A673 (cell line): Measurements from ENCODE around the gene FGF5. TPM values are rescaled to one million over a fixed set of nuclear protein-coding genes. Genes with fewer than 3 reads are reported as not detected.
A peak's percentile ranks its signal among the peaks of the same experiment; 100 is the strongest.

Experiments
- BruUV-seq: library from RNA; stranded (reverse); fragments of 400-500 nt; replicated peaks from 2 replicates; lab custom pipeline; 2021; lab: Mats Ljungman, UMichigan
- CTCF ChIA-PET: fragments of 300-600 bp; sonication (Branson Sonifier 250); formaldehyde crosslinking; loops from one replicate; lab custom pipeline; 2022; ENCODE audit warnings: antibody characterized with exemption; lab: Charles Lee
- POLR2A ChIA-PET: fragments of 300-600 bp; sonication (Branson Sonifier 250); formaldehyde crosslinking; loops from one replicate; lab custom pipeline; 2022; ENCODE audit warnings: antibody characterized with exemption; ENCODE audit not compliant: low non-redundant PET; lab: Charles Lee
- DNase-seq: peaks from one replicate; pipeline ENCODE4 v3.0.0-alpha.2; 2015; ENCODE audit warnings: low spot score
- H3K27ac ChIP-seq: fragments of 200-600 bp; sonication (generic); 2 replicates; pipeline ENCODE4 v1.5.1; 2016; ENCODE audit warnings: mixed run types, low read depth, mild to moderate bottlenecking, mixed read lengths, antibody characterized with exemption, low read length; ENCODE audit not compliant: poor library complexity, severe bottlenecking
- H3K27me3 ChIP-seq: fragments of 200-600 bp; sonication (generic); replicated peaks from 2 replicates; pipeline ENCODE4 v1.6.1; 2017; ENCODE audit warnings: mixed run types, low read depth, mild to moderate bottlenecking, mixed read lengths, antibody characterized with exemption, low read length; ENCODE audit not compliant: insufficient read depth, poor library complexity
- H3K36me3 ChIP-seq: fragments of 200-600 bp; sonication (generic); 2 replicates; pipeline ENCODE4 v1.6.1; 2016; ENCODE audit warnings: mixed run types, mild to moderate bottlenecking, mixed read lengths, antibody characterized with exemption, low read length; ENCODE audit not compliant: insufficient read depth, poor library complexity, severe bottlenecking
- H3K4me1 ChIP-seq: fragments of 200-600 bp; sonication (generic); 2 replicates; pipeline ENCODE4 v1.6.1; 2017; ENCODE audit warnings: mixed run types, mild to moderate bottlenecking, mixed read lengths, antibody characterized with exemption, low read length; ENCODE audit not compliant: insufficient read depth, poor library complexity, severe bottlenecking
- H3K4me3 ChIP-seq: fragments of 200-600 bp; sonication (generic); 2 replicates; pipeline ENCODE4 v1.5.1; 2016; ENCODE audit warnings: low read depth, mixed run types, mild to moderate bottlenecking, mixed read lengths, low read length; ENCODE audit not compliant: poor library complexity, severe bottlenecking
- H3K9me3 ChIP-seq: fragments of 200-600 bp; sonication (generic); 2 replicates; pipeline ENCODE4 v1.6.1; 2016; ENCODE audit warnings: mixed run types, low read depth, mild to moderate bottlenecking, mixed read lengths, antibody characterized with exemption, low read length; ENCODE audit not compliant: poor library complexity, severe bottlenecking
- EZH2 ChIP-seq: fragments of 200-600 bp; sonication (generic); IDR thresholded peaks from 2 replicates; pipeline ENCODE4 v1.6.1; 2017; ENCODE audit warnings: borderline replicate concordance, low read depth, mild to moderate bottlenecking, mixed read lengths, antibody characterized with exemption, low read length; ENCODE audit not compliant: poor library complexity, severe bottlenecking
- intact Hi-C: fragments of 100-400 bp; cut with micrococcal nuclease; formaldehyde crosslinking; loops from one replicate; pipeline ENCODE4 v1.10.0; 2022; ENCODE audit not compliant: unreplicated experiment
- total RNA-seq: library from RNA; stranded (reverse); gene quantifications from 2 replicates; pipeline ENCODE4 v1.2.3, GENCODE V29; 2021
- TF ChIP-seq, protein P1 (sequence below): fragments of 300-800, 200-600 bp; sonication (generic); conservative IDR thresholded peaks from 2 replicates; pipeline ENCODE4 v1.5.1; 2017; ENCODE audit warnings: low read depth, mild to moderate bottlenecking, antibody characterized with exemption, low read length, moderate library complexity, mixed read lengths

The FGF5 gene
- total RNA-seq, 1 experiment from 2014 or later, result not detected

DNA sequence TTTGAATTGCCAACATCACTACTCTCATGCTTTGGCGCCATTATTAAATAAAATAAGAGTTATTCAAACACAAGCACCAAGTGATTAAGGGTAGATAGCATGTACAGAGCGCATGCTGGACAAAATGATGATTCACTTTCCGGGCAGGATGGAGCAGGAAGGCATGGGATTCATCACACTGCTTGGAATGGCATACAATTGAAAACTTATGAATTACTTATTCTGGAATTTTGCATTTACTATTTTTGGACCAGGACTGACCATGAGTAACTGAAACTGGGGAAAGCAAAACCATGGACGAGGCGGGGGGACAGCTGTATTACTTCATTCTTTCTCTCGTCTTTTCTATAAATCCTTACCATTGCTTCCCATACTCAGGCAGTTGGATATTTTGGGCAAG, 28.5 kb upstream of the FGF5 start:
- no TSS peak for BruUV-seq
- Histone ChIP-seq H3K4me3 (no peak overlapping the region), H3K4me1 (no peaks in the 10 kb centered on the region), H3K9me3 (no peaks in the 10 kb centered on the region), H3K27ac (no peak overlapping the region), H3K27me3 (no peaks in the 10 kb centered on the region), H3K36me3 (no peaks in the 10 kb centered on the region)
- no peak for DNase-seq
- ChIA-PET POLR2A (no interaction called here), CTCF (no interaction called here)
- intact Hi-C loops, result no loop called here
- TF ChIP-seq EZH2, result no peak
- TF ChIP-seq, protein P1, sequence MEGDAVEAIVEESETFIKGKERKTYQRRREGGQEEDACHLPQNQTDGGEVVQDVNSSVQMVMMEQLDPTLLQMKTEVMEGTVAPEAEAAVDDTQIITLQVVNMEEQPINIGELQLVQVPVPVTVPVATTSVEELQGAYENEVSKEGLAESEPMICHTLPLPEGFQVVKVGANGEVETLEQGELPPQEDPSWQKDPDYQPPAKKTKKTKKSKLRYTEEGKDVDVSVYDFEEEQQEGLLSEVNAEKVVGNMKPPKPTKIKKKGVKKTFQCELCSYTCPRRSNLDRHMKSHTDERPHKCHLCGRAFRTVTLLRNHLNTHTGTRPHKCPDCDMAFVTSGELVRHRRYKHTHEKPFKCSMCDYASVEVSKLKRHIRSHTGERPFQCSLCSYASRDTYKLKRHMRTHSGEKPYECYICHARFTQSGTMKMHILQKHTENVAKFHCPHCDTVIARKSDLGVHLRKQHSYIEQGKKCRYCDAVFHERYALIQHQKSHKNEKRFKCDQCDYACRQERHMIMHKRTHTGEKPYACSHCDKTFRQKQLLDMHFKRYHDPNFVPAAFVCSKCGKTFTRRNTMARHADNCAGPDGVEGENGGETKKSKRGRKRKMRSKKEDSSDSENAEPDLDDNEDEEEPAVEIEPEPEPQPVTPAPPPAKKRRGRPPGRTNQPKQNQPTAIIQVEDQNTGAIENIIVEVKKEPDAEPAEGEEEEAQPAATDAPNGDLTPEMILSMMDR, result no peak

DNA sequence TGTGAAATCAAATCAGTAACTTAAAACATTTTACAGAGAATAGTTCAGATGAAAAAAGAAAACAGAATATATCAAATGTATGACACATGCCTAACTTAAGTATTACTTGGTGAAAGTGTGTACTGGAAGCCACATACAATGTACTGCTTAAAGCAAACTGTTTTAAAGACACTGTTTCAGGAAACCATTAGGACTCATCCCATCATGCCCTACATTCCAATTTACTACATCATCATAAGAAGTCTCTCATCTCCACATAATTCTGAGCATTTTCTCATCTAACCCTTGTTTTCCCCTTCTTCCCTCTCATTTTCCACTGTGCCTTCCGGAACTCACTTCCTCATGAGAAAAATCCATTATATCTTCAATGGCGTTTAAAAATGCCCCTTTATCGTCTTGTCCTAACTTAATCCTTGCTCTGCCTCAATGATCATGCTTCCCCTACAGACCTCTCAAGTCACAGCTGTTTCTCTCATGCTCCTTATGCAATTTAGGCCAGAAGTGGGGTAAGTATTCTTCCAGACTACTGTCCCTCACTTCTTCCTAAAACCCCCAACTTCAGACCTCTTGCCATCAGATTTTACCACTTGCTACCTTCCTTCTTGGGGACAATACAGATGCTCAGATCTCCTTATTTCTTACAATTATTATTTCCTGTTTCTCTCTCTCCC, 26.8 kb upstream of the FGF5 start:
- BruUV-seq, result no TSS peak
- Histone ChIP-seq H3K4me3 (no peak overlapping the region), H3K4me1 (no peaks in the 10 kb centered on the region), H3K36me3 (no peaks in the 10 kb centered on the region), H3K27ac (no peak overlapping the region), H3K9me3 (no peaks in the 10 kb centered on the region), H3K27me3 (no peaks in the 10 kb centered on the region)
- POLR2A ChIA-PET, result no interaction called here
- intact Hi-C loops, result no loop called here
- no peak for DNase-seq
- CTCF ChIA-PET, result no interaction called here
- TF ChIP-seq, protein P1, result no peak
- TF ChIP-seq EZH2, result no peak

DNA sequence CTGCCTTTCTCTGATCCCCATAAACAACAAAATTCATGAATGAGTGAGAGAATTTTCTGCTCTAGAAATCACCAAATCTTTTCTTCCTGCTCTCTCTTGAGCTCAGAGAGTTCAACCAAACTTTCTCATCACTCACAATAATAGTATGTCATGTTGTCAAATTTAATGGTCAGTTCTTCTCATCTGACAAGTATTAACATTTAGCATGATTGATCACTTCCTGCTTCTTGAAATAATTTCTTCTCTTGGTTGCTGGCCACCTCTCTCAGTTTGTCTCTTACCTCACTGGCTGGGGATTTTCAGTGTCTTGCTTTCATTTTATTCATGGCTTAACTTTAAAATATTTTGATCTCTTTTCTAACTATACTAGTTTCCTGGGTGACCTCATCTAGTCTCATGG, 25.5 kb upstream of the FGF5 start:
- POLR2A ChIA-PET, result no interaction called here
- no TSS peak for BruUV-seq

More for the DNA sequence above, 25.5 kb upstream of the FGF5 start:
- Histone ChIP-seq H3K27ac (no peak overlapping the region), H3K36me3 (no peaks in the 10 kb centered on the region), H3K4me3 (no peak overlapping the region), H3K9me3 (no peaks in the 10 kb centered on the region), H3K27me3 (no peaks in the 10 kb centered on the region), H3K4me1 (no peaks in the 10 kb centered on the region)
- CTCF ChIA-PET, result no interaction called here
- intact Hi-C loops, result no loop called here
- no peak for TF ChIP-seq EZH2
- TF ChIP-seq, protein P1, result no peak
- peak; percentile 1 for DNase-seq
